Hematopoietic multipotent progenitor cell treated with erythropoietin and hydrocortisone succinate and interleukin-3 and kit ligand, for 17 days (in vitro differentiated cells): Measurements from ENCODE around the gene RORB.

Experiments
- DNase-seq: peaks from one replicate; pipeline ENCODE4 v3.0.0-alpha.2; 2015; ENCODE audit warnings: low spot score

The RORB gene

DNA sequence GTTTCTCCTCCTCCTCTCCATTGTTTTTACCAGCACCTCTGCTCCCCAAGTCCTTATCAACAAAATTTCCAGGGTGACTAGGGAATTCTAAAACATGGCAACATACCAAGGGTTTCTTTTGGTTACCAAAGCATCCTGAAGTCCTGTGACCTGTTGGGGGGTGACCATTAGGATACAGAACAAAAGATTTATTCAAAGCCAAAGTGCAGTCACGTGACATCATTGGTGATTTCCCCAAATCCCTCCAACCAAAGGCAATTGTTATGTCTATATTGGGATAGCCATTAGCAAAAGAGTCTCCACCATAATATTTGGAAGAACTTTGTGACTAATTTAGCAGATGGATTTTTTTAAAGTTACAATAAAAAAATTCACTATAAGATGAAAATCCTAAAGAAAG, 222.2 kb downstream of the RORB start:
- DNase-seq: no peak

DNA sequence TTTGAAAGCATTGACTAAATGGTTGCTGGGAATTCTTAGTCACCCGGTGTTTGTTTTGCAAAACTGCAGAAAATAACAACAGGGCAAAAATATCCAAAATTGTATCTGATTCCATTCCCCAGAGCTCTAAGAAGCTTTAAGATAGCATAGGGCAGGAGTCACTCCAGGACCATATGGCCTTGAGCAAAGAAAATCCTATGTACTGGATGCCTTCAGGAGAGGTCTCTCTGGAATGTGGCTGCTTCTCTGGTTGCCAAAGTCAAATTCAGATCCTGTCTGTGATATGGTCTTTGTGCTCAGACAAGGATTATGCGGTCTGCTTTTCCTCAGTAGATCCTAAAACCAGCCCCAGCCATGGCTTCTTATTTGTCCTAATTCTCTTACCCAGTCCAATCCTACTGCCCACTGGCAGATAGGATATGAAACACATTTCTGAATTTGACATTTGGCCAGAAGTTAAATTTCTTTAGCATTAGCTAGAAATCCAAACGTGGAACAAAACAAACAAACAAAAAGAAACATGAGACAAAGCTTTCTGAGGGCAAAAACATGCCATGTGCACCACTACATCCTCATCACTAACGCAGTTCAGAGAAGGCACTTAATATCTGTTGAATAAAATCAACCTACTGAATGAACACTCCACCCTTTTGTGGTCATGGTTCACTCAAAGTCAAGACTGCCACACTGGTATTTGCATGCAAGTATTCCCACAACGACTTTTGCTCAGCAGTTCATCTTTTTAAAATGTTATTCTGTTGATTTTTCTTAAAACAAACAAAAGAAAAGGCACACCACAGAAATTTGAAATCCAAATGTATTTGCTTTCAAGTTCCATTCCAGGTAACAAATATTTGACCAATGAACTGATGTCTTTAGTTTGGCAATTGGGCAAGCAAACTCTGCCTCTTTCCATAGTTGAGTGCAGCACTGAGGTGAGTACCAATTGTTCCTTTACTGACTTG, 224.8 kb downstream of the RORB start:
- no peak for DNase-seq

DNA sequence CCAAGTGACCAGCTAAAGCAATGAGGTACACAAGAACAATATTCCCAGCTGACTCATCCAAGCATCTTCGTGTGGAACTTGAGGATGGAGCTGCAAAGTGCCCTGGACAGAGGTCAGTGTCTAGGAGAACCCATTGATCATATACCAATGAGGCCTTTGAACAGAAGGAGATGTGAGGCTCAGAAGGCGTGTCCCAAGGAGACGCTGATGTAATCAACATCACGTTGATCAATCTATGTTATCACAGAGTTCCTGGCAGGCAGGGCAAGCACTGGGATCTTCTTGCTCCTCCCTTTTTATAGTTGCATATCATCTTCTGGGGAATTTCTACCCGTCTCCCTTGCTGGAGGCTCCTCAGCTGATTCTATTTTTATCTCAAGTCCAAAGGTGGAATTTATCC, 227.2 kb downstream of the RORB start:
- no peak for DNase-seq

GRCh38 chr9:74726581-74726980, 229.4 kb downstream of the RORB start:
- no peak for DNase-seq

DNA sequence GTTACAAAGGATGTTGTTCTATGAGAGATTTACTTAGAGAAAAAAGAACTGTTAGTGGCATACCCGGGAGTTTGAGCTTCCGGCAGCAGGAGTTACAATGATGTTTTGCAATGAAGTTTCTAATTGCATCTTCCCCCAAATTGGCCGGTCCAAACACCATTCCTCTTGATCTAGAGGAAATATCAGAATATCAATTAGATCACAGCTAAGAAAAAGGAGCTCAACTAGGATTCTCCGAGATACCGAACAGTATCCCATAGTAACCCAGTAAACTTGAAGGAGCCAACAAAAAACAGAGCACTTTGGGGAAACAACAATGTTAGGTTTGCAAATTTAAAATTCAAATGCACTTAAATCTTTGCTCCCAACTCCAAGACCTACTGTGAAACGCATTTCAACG, 231.0 kb downstream of the RORB start:
- no peak for DNase-seq

- no peak for DNase-seq
These were observed 232.1 kb downstream of the RORB start for GRCh38 chr9:74729136-74729695.

DNA sequence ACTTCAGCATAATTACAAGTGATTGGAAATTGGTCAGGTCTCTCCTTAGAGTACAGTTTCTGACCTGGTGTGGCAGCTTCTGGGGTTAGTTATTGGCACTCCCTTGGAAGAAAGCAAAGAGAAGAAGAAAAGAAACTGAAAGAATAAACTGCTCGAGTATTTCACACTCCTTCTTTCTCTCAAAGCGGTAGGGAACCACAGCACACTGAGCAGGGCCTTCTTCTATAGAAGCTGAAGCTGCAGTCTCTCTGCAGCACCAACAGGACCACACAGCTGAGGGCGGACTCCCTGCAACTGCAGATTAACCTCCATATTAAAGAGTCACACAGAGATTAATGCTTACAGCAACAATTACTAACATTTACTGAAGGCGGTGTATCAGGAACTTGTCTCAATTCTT, 238.6 kb downstream of the RORB start:
- DNase-seq: no peak

DNA sequence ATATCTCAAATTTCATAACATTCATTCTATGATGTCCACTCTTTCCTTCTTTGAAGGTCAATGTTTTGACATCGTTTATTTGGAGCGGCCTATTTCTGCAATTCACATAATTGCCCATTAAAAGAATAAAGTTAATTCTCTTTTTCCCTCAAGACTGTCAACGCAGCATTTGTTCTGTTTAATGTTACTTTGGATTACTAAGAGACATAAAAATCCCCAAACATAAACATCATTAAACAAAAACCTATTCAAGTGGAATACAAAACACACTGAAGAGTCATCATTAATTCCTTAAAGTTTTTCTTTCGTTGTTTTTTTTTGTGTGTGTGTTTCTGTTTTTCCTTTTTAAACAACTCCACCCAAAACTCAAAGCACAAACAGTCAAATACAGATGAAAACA, 239.5 kb downstream of the RORB start:
- DNase-seq: no peak

DNA sequence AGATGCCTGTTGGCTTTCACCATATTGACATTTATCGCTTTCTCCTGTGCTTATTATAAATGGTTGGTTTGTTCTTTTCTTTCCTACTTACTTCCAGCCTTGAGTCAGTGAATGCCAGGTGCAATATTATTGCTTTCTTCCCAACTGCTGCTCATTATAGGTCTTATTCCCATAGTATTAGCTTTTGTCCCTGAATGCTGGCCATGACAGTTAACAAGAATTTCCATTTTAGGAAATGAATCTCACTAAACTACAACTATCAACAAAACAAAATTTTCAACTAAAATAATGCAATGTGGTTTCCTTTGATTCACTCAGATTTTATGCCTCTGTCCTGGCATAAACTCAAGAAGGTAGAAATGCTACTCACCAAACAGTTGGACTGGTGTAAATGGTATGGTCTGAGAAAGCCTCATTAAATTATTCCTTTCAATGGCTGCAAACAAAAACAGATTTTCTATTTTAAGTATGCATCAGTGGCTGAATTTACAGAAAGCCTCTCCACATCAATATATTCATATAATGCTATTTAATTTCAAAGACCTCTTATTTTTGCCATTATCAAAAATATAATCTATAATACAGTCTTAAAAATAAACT, 245.2 kb downstream of the RORB start:
- DNase-seq: no peak
